Trophoblast cell (in vitro differentiated cells and primary cell): ENCODE data around the gene MAP3K10.

Source experiments
- DNase-seq, 2 donors: peaks; one replicate each; pipeline ENCODE4 v3.0.0-alpha.2; 2016
- H2AFZ ChIP-seq: 2 replicates; pipeline ENCODE4 v1.6.1; 2013; ENCODE audit warnings: low read length, moderate library complexity, mild to moderate bottlenecking; ENCODE audit not compliant: insufficient read depth, poor library complexity
- H2AK5ac ChIP-seq: 2 replicates; pipeline ENCODE4 v1.6.1; 2013; ENCODE audit warnings: mild to moderate bottlenecking, low read length
- H2BK120ac ChIP-seq: 2 replicates; pipeline ENCODE4 v1.6.1; 2013; ENCODE audit warnings: low read length, mild to moderate bottlenecking, moderate library complexity; ENCODE audit not compliant: insufficient read depth, poor library complexity
- H2BK12ac ChIP-seq: 2 replicates; pipeline ENCODE4 v1.6.1; 2013; ENCODE audit warnings: mild to moderate bottlenecking, low read length, moderate library complexity
- H2BK5ac ChIP-seq: 2 replicates; pipeline ENCODE4 v1.6.1; 2013; ENCODE audit warnings: low read length, low read depth, moderate library complexity, mild to moderate bottlenecking; ENCODE audit not compliant: poor library complexity
- H3K14ac ChIP-seq: 2 replicates; pipeline ENCODE4 v1.6.1; 2013; ENCODE audit warnings: mild to moderate bottlenecking, low read length
- H3K18ac ChIP-seq: 2 replicates; pipeline ENCODE4 v1.6.1; 2013; ENCODE audit warnings: mild to moderate bottlenecking, low read length
- H3K23ac ChIP-seq: 2 replicates; pipeline ENCODE4 v1.6.1; 2013; ENCODE audit warnings: low read length
- H3K27ac ChIP-seq: 2 replicates; pipeline ENCODE4 v1.5.1; 2013; ENCODE audit warnings: low read depth, mild to moderate bottlenecking, inconsistent platforms, low read length, moderate library complexity
- H3K27me3 ChIP-seq: 2 replicates; pipeline ENCODE4 v1.6.1; 2013; ENCODE audit warnings: inconsistent platforms, mild to moderate bottlenecking, low read length, moderate library complexity; ENCODE audit not compliant: insufficient read depth
- H3K36me3 ChIP-seq, 2 experiments: 1 replicate in 1 of 2; 2 replicates in 1 of 2; pipeline ENCODE4 v1.6.1; 2013; ENCODE audit warnings: low read length in 2 of 2, mild to moderate bottlenecking in 2 of 2, moderate library complexity in 1 of 2; ENCODE audit not compliant: insufficient read depth in 2 of 2, control insufficient read depth in 1 of 2
- H3K4ac ChIP-seq: 2 replicates; pipeline ENCODE4 v1.6.1; 2013; ENCODE audit warnings: low read depth, mild to moderate bottlenecking, low read length, moderate library complexity
- H3K4me1 ChIP-seq, 2 experiments: 1 replicate in 1 of 2; 2 replicates in 1 of 2; pipeline ENCODE4 v1.6.1; 2013; ENCODE audit warnings: low read length in 2 of 2, mild to moderate bottlenecking in 2 of 2, moderate library complexity in 1 of 2; ENCODE audit not compliant: insufficient read depth in 2 of 2, control insufficient read depth in 1 of 2
- H3K4me2 ChIP-seq: 2 replicates; pipeline ENCODE4 v1.6.1; 2013; ENCODE audit warnings: inconsistent platforms, mild to moderate bottlenecking, low read length, moderate library complexity
- H3K4me3 ChIP-seq: 2 replicates; pipeline ENCODE4 v1.5.1; 2013; ENCODE audit warnings: mild to moderate bottlenecking, low read depth, low read length, inconsistent platforms
- H3K79me1 ChIP-seq: one replicate; pipeline ENCODE4 v1.6.1; 2013; ENCODE audit warnings: low read length
- H3K79me2 ChIP-seq: 2 replicates; pipeline ENCODE4 v1.6.1; 2013; ENCODE audit warnings: low read length, mild to moderate bottlenecking; ENCODE audit not compliant: control insufficient read depth, insufficient read depth, poor library complexity
- H3K9ac ChIP-seq: 2 replicates; pipeline ENCODE4 v1.6.1; 2013; ENCODE audit warnings: mild to moderate bottlenecking, low read length
- H3K9me3 ChIP-seq: 2 replicates; pipeline ENCODE4 v1.6.1; 2013; ENCODE audit warnings: low read depth, mild to moderate bottlenecking, control low read depth, inconsistent platforms, low read length; ENCODE audit not compliant: insufficient read depth
- H4K12ac ChIP-seq: 2 replicates; pipeline ENCODE4 v1.6.1; 2013; ENCODE audit warnings: low read depth, mild to moderate bottlenecking, low read length, moderate library complexity
- H4K8ac ChIP-seq: 2 replicates; pipeline ENCODE4 v1.6.1; 2013; ENCODE audit warnings: low read depth, mild to moderate bottlenecking, low read length, moderate library complexity
- H4K91ac ChIP-seq: one replicate; pipeline ENCODE4 v1.6.1; 2013; ENCODE audit warnings: low read depth, mild to moderate bottlenecking, low read length, moderate library complexity
- WGBS: extraction: QIAGEN DNeasy Blood & Tissue Kit; methylation state at CpG from one replicate; pipeline ENCODE4 v1.1.7; 2013; ENCODE audit warnings: missing lambda C conversion rate; ENCODE audit not compliant: insufficient read length, insufficient coverage; ENCODE audit errors: extremely low coverage; 5-methylcytosine and 5-hydroxymethylcytosine counted together

MAP3K10 gene

DNA sequence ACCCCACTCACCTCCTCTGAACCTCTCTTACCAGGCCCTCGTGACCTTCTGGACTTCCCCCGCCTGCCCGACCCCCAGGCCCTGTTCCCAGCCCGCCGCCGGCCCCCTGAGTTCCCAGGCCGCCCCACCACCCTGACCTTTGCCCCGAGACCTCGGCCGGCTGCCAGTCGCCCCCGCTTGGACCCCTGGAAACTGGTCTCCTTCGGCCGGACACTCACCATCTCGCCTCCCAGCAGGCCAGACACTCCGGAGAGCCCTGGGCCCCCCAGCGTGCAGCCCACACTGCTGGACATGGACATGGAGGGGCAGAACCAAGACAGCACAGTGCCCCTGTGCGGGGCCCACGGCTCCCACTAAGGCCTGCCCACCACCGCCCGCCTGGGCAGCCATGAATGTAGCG, 23.7 kb downstream of the MAP3K10 start:
- no peak overlapping the region for H3K18ac ChIP-seq
- H4K12ac ChIP-seq: no peak overlapping the region
- H4K8ac ChIP-seq: no peak overlapping the region
- H3K79me1 ChIP-seq: no peaks in the 10 kb centered on the region
- peaks cover 2 to 3% of the 10 kb centered on the region in 2 experiments for H3K4me1 ChIP-seq
- peaks cover 1% of the 10 kb centered on the region for H3K9me3 ChIP-seq
- H3K36me3 ChIP-seq: no peaks in the 10 kb centered on the region
- H2BK120ac ChIP-seq: no peak overlapping the region
- DNase-seq: no peak
- no peak overlapping the region for H3K23ac ChIP-seq
- H2BK12ac ChIP-seq: no peak overlapping the region
- H3K4me3 ChIP-seq: no peak overlapping the region
- no peak overlapping the region for H3K4ac ChIP-seq
- H3K27ac ChIP-seq: no peak overlapping the region
- H4K91ac ChIP-seq: no peak overlapping the region
- H3K27me3 ChIP-seq: peaks cover 23% of the 10 kb centered on the region
- no peak overlapping the region for H2AK5ac ChIP-seq
- no peak overlapping the region for H3K14ac ChIP-seq
- no peak overlapping the region for H2AFZ ChIP-seq
- H3K4me2 ChIP-seq: no peak overlapping the region
- no peaks in the 10 kb centered on the region for H3K79me2 ChIP-seq
- no peak overlapping the region for H3K9ac ChIP-seq
- H2BK5ac ChIP-seq: no peak overlapping the region
- no CpG with 5 or more reads among the region's 22 CpGs for WGBS

GRCh38 chr19:40216013-40216776, 25.0 kb downstream of the MAP3K10 start:
- Histone ChIP-seq H3K4me3 (no peak overlapping the region), H3K9me3 (peaks cover 1% of the 10 kb centered on the region), H3K18ac (no peak overlapping the region), H4K12ac (no peak overlapping the region), H2BK12ac (no peak overlapping the region), H3K27ac (no peak overlapping the region), H3K4ac (no peak overlapping the region), H2BK120ac (no peak overlapping the region), H3K9ac (no peak overlapping the region), H2AK5ac (no peak overlapping the region), H3K4me1 (peaks cover 2 to 3% of the 10 kb centered on the region in 2 experiments), H2AFZ (no peak overlapping the region), H3K14ac (no peak overlapping the region), H3K36me3 (no peaks in the 10 kb centered on the region), H3K23ac (no peak overlapping the region), H4K91ac (no peak overlapping the region), H3K79me1 (no peaks in the 10 kb centered on the region), H2BK5ac (no peak overlapping the region), H3K79me2 (no peaks in the 10 kb centered on the region), H3K4me2 (no peak overlapping the region), H3K27me3 (peaks cover 23% of the 10 kb centered on the region), H4K8ac (no peak overlapping the region)
- DNase-seq: no peak
- WGBS: no CpG with 5 or more reads among the region's 23 CpGs

GRCh38 chr19:40216777-40217026, 25.5 kb downstream of the MAP3K10 start:
- no peak for DNase-seq
- H4K8ac ChIP-seq: no peak overlapping the region
- peaks cover 1% of the 10 kb centered on the region for H3K9me3 ChIP-seq
- H3K9ac ChIP-seq: no peak overlapping the region
- H3K36me3 ChIP-seq: no peaks in the 10 kb centered on the region
- no peak overlapping the region for H3K23ac ChIP-seq
- H4K91ac ChIP-seq: no peak overlapping the region
- H2AK5ac ChIP-seq: no peak overlapping the region
- H3K27ac ChIP-seq: no peak overlapping the region
- no peaks in the 10 kb centered on the region for H3K79me2 ChIP-seq
- H3K18ac ChIP-seq: no peak overlapping the region
- no peak overlapping the region for H3K4me3 ChIP-seq
- H2BK12ac ChIP-seq: no peak overlapping the region
- H3K4me1 ChIP-seq: peaks cover 2 to 3% of the 10 kb centered on the region in 2 experiments
- no peaks in the 10 kb centered on the region for H3K79me1 ChIP-seq
- 100% methylated on average over 3 of the region's 9 CpGs for WGBS
- peak overlapping the region; percentile 29 for H3K4me2 ChIP-seq
- no peak overlapping the region for H2BK5ac ChIP-seq
- H3K27me3 ChIP-seq: peaks cover 23% of the 10 kb centered on the region
- no peak overlapping the region for H3K14ac ChIP-seq
- H3K4ac ChIP-seq: no peak overlapping the region
- no peak overlapping the region for H2BK120ac ChIP-seq
- no peak overlapping the region for H4K12ac ChIP-seq
- H2AFZ ChIP-seq: no peak overlapping the region

GRCh38 chr19:40217027-40217810, 26.0 kb downstream of the MAP3K10 start:
- no peak overlapping the region for H3K23ac ChIP-seq
- no peak overlapping the region for H4K91ac ChIP-seq
- WGBS: no CpG with 5 or more reads among the region's 54 CpGs

More at GRCh38 chr19:40217027-40217810, 26.0 kb downstream of the MAP3K10 start:
- Histone ChIP-seq H3K79me2 (no peaks in the 10 kb centered on the region), H3K4me3 (peak overlapping the region; percentile 29), H3K9ac (no peak overlapping the region), H2BK12ac (no peak overlapping the region), H3K36me3 (no peaks in the 10 kb centered on the region), H4K12ac (no peak overlapping the region), H3K4me2 (peak overlapping the region; percentile 29), H4K8ac (no peak overlapping the region), H3K27ac (no peak overlapping the region), H3K4ac (no peak overlapping the region), H3K18ac (no peak overlapping the region), H3K4me1 (peaks cover 2 to 3% of the 10 kb centered on the region in 2 experiments), H2BK5ac (no peak overlapping the region), H3K14ac (no peak overlapping the region), H3K79me1 (no peaks in the 10 kb centered on the region), H2AK5ac (no peak overlapping the region), H3K27me3 (peaks cover 23% of the 10 kb centered on the region), H3K9me3 (peaks cover 1% of the 10 kb centered on the region), H2AFZ (no peak overlapping the region), H2BK120ac (no peak overlapping the region)
- DNase-seq: peak; percentile 91 to 93
